HG02763 (cell line): ENCODE results near the gene AKT1S1.
A peak's percentile ranks its signal among the peaks of the same experiment; 100 is the strongest.

ENCODE experiments used
- ATAC-seq: cut with Tn5 transposase; IDR thresholded peaks from one replicate; pipeline ENCODE4 v1.9.1; 2021; ENCODE audit warnings: mild to moderate bottlenecking, moderate library complexity; ENCODE audit not compliant: unreplicated experiment

AKT1S1 gene

GRCh38 chr19:49884760-49885159, 7.6 kb upstream of the AKT1S1 start:
- no peak for ATAC-seq

GRCh38 chr19:49884109-49884508, 7.0 kb upstream of the AKT1S1 start:
- no peak for ATAC-seq

GRCh38 chr19:49883094-49883493, 5.9 kb upstream of the AKT1S1 start:
- ATAC-seq: no peak

GRCh38 chr19:49882643-49883042, 5.5 kb upstream of the AKT1S1 start:
- ATAC-seq: no peak

- no peak for ATAC-seq
Observed at GRCh38 chr19:49881672-49882394, 4.7 kb upstream of the AKT1S1 start.

GRCh38 chr19:49881186-49881585, 4.0 kb upstream of the AKT1S1 start:
- no peak for ATAC-seq

- ATAC-seq: no peak
Observed at GRCh38 chr19:49880162-49880869, 3.2 kb upstream of the AKT1S1 start.

GRCh38 chr19:49879243-49879963, 2.2 kb upstream of the AKT1S1 start:
- ATAC-seq: no peak

- ATAC-seq: no peak
Observed at GRCh38 chr19:49878744-49879070, 1.6 kb upstream of the AKT1S1 start.

- ATAC-seq: peak; percentile 52
Observed at GRCh38 chr19:49877879-49878743, 956 bp upstream of the AKT1S1 start.

- ATAC-seq: peak; percentile 42
Observed at GRCh38 chr19:49876422-49877019, 634 bp downstream of the AKT1S1 start.

- no peak for ATAC-seq
Observed at GRCh38 chr19:49875857-49876421, 1.2 kb downstream of the AKT1S1 start.

GRCh38 chr19:49875177-49875576, 2.0 kb downstream of the AKT1S1 start:
- ATAC-seq: no peak

- no peak for ATAC-seq
Observed at GRCh38 chr19:49874503-49875157, 2.5 kb downstream of the AKT1S1 start.

- ATAC-seq: no peak
Observed at GRCh38 chr19:49873834-49874233, 3.3 kb downstream of the AKT1S1 start.

GRCh38 chr19:49873129-49873521, 4.0 kb downstream of the AKT1S1 start:
- no peak for ATAC-seq

GRCh38 chr19:49872245-49873128, 4.7 kb downstream of the AKT1S1 start:
- ATAC-seq: no peak

GRCh38 chr19:49871349-49871985, 5.7 kb downstream of the AKT1S1 start:
- ATAC-seq: no peak
